Dermis lymphatic vessel endothelial cell (primary cell): ENCODE results near the gene PCDHGA9. TPM values are rescaled to one million over a fixed set of nuclear protein-coding genes. Genes with fewer than 3 reads are reported as not detected.

Source experiments
- total RNA-seq: library from RNA; depleted of rRNA; stranded (reverse); fragments of >200 nt; gene quantifications from 2 replicates; pipeline ENCODE4 v1.2.1, GENCODE V29; 2014

The PCDHGA9 gene
- total RNA-seq, 1 donor from 2014 or later = 2.0 TPM

DNA sequence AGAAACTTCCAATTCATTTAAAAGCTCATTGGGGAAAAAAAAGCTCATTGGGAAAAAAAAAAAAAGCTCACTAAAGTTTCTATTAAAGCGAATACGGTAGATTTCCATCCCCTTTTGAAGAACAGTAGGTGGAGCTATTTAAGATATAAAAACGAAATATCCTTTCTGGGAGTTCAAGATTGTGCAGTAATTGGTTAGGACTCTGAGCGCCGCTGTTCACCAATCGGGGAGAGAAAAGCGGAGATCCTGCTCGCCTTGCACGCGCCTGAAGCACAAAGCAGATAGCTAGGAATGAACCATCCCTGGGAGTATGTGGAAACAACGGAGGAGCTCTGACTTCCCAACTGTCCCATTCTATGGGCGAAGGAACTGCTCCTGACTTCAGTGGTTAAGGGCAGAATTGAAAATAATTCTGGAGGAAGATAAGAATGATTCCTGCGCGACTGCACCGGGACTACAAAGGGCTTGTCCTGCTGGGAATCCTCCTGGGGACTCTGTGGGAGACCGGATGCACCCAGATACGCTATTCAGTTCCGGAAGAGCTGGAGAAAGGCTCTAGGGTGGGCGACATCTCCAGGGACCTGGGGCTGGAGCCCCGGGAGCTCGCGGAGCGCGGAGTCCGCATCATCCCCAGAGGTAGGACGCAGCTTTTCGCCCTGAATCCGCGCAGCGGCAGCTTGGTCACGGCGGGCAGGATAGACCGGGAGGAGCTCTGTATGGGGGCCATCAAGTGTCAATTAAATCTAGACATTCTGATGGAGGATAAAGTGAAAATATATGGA lies 27.9 kb downstream of the PCDHGA9 start, which contains the start of gene PCDHGA12:
Gene PCDHGA12, plus strand, starts transcription at position 176 of the 782 bp plus-strand sequence. Its CDS starts 253 bp downstream, at position 429.

Other genes starting within 250 kb of the PCDHGA9 start
- gene PCDHB7, start 230.1 kb upstream of the PCDHGA9 start, total RNA-seq = 0.87 and 1.8 TPM in 2 replicates
- 0.43 and 0.65 TPM in 2 replicates for gene PCDHB8, start 225.0 kb upstream of the PCDHGA9 start, total RNA-seq
- 0.33 and 0.69 TPM in 2 replicates for gene PCDHB16, start 220.4 kb upstream of the PCDHGA9 start, total RNA-seq
- gene PCDHB9, start 215.6 kb upstream of the PCDHGA9 start, total RNA-seq = 0.22 and 0.26 TPM in 2 replicates
- 0.98 and 1.0 TPM in 2 replicates for gene PCDHB10, start 210.4 kb upstream of the PCDHGA9 start, total RNA-seq
- 0.43 and 0.77 TPM in 2 replicates for gene PCDHB11, start 203.2 kb upstream of the PCDHGA9 start, total RNA-seq
- 0.33 and 0.60 TPM in 2 replicates for gene PCDHB12, start 194.1 kb upstream of the PCDHGA9 start, total RNA-seq
- 1.1 and 1.3 TPM in 2 replicates for gene PCDHB13, start 188.9 kb upstream of the PCDHGA9 start, total RNA-seq
- gene PCDHB14, start 179.4 kb upstream of the PCDHGA9 start, total RNA-seq = 0.86 and 0.98 TPM in 2 replicates
- gene PCDHB15, start 157.4 kb upstream of the PCDHGA9 start, total RNA-seq = 0.43 and 0.86 TPM in 2 replicates
- gene SLC25A2, start 98.7 kb upstream of the PCDHGA9 start, total RNA-seq = 0.09 and 0.22 TPM in 2 replicates
- gene TAF7, start 82.0 kb upstream of the PCDHGA9 start, total RNA-seq = 78.7 and 81.5 TPM in 2 replicates
- 0.34 and 0.43 TPM in 2 replicates for gene PCDHGA1, start 72.3 kb upstream of the PCDHGA9 start, total RNA-seq
- 0.86 and 1.1 TPM in 2 replicates for gene PCDHGA2, start 64.0 kb upstream of the PCDHGA9 start, total RNA-seq
- 0.54 and 0.69 TPM in 2 replicates for gene PCDHGA3, start 58.9 kb upstream of the PCDHGA9 start, total RNA-seq
- 0.76 and 1.6 TPM in 2 replicates for gene PCDHGB1, start 52.7 kb upstream of the PCDHGA9 start, total RNA-seq
- 2.0 and 2.6 TPM in 2 replicates for gene PCDHGA4, start 47.8 kb upstream of the PCDHGA9 start, total RNA-seq
- gene PCDHGB2, start 42.8 kb upstream of the PCDHGA9 start, total RNA-seq = 1.3 and 2.7 TPM in 2 replicates
- gene PCDHGA5, start 38.6 kb upstream of the PCDHGA9 start, total RNA-seq = 0.43 and 0.77 TPM in 2 replicates
- 2.6 and 4.3 TPM in 2 replicates for gene PCDHGB3, start 32.5 kb upstream of the PCDHGA9 start, total RNA-seq
- gene PCDHGA6, start 28.9 kb upstream of the PCDHGA9 start, total RNA-seq = 2.4 and 2.9 TPM in 2 replicates
- gene PCDHGA7, start 20.0 kb upstream of the PCDHGA9 start, total RNA-seq = 0.65 and 1.4 TPM in 2 replicates
- gene PCDHGB4, start 15.1 kb upstream of the PCDHGA9 start, total RNA-seq = 6.7 and 11.3 TPM in 2 replicates
- 0.54 and 1.5 TPM in 2 replicates for gene PCDHGA8, start 10.1 kb upstream of the PCDHGA9 start, total RNA-seq
- gene PCDHGB5, start 4.8 kb upstream of the PCDHGA9 start, total RNA-seq = 8.3 and 11.8 TPM in 2 replicates
- gene PCDHGB6, start 5.2 kb downstream of the PCDHGA9 start, total RNA-seq = 2.1 and 3.7 TPM in 2 replicates
- 5.2 and 6.0 TPM in 2 replicates for gene PCDHGA10, start 10.2 kb downstream of the PCDHGA9 start, total RNA-seq
- gene PCDHGB7, start 14.9 kb downstream of the PCDHGA9 start, total RNA-seq = 10.9 and 11.5 TPM in 2 replicates
- 6.7 and 7.5 TPM in 2 replicates for gene PCDHGA11, start 18.3 kb downstream of the PCDHGA9 start, total RNA-seq
- 1.5 and 4.9 TPM in 2 replicates for gene PCDHGA12, start 27.7 kb downstream of the PCDHGA9 start, total RNA-seq
- 17.4 and 20.5 TPM in 2 replicates for gene PCDHGC3, start 73.2 kb downstream of the PCDHGA9 start, total RNA-seq
- 0.65 and 0.95 TPM in 2 replicates for gene PCDHGC4, start 82.3 kb downstream of the PCDHGA9 start, total RNA-seq
- gene PCDHGC5, start 86.3 kb downstream of the PCDHGA9 start, total RNA-seq = 0.33 and 0.52 TPM in 2 replicates
- gene DIAPH1, start 216.2 kb downstream of the PCDHGA9 start, total RNA-seq = 33.9 and 38.7 TPM in 2 replicates
- 55.4 and 56.6 TPM in 2 replicates for gene HDAC3, start 234.1 kb downstream of the PCDHGA9 start, total RNA-seq
- gene RELL2, start 234.2 kb downstream of the PCDHGA9 start, total RNA-seq = 4.7 and 7.3 TPM in 2 replicates
- 13.0 and 15.6 TPM in 2 replicates for gene FCHSD1, start 248.6 kb downstream of the PCDHGA9 start, total RNA-seq